Measurements from ENCODE around the gene TBC1D22B. TPM values are rescaled to one million over a fixed set of nuclear protein-coding genes. Genes with fewer than 3 reads are reported as not detected.

Gene TBC1D22B
- polyA plus RNA-seq, 3 donors = 3.9 to 5.0 (median 4.9) TPM

DNA sequence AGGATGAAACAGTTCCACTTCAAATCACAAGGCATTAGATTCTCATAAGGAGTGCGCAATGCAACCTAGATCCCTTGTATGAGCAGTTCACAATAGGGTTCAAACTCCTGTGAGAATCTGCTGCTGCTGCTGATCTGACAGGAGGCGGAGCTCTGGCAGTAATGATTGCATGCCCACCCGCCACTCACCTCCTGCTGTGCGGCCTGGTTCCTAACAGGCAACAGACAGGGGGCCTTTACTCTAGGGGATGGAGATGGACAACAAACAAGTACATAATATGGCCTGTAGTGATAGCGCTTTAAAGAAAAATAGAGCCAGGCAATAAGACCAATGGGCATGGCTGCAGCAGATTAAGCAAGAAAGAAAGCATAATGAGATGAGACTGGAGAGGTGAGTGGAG lies 2.7 kb upstream of the TBC1D22B start:
- Mint-ChIP-seq H3K4me1 (peaks cover 32% of the 10 kb centered on the region), H3K27me3 (ENCODE audit: low read depth in 3 of 3) (peaks cover 0 to 3% (median 1%) of the 10 kb centered on the region in 3 donors), H3K4me3 (no peak overlapping the region), H3K9me3 (no peaks in the 10 kb centered on the region), H3K36me3 (no peaks in the 10 kb centered on the region), H3K27ac (no peak overlapping the region)
- Histone ChIP-seq H3K4me2 (replicated peaks; ENCODE audit: extremely low read depth, low read length, poor library complexity, severe bottlenecking) (no peak overlapping the region), H3K27ac (ENCODE audit: low read depth in 1 of 2, low read length in 2 of 2) (no peak overlapping the region), H3K4me3 (replicated peaks in 1 of 3; ENCODE audit: low read depth in 2 of 3, low read length in 3 of 3) (no peak overlapping the region), H3K9ac (ENCODE audit: insufficient read depth, low read length, poor library complexity, severe bottlenecking) (no peak overlapping the region), H3K9me3 (replicated peaks in 1 of 2; ENCODE audit: control insufficient read depth in 1 of 2, insufficient read depth in 1 of 2, low read length in 2 of 2) (no peaks in the 10 kb centered on the region), H3K79me2 (ENCODE audit: insufficient read depth, low read length) (peaks cover 23% of the 10 kb centered on the region), H3K4me1 (ENCODE audit: control insufficient read depth in 1 of 2, insufficient read depth in 2 of 2, low read length in 2 of 2) (peaks cover 24 to 31% of the 10 kb centered on the region in 2 donors), H3K27me3 (ENCODE audit: control insufficient read depth in 2 of 2, insufficient read depth in 2 of 2, low read length in 2 of 2) (no peaks in the 10 kb centered on the region), H3K36me3 (replicated peaks in 1 of 2; ENCODE audit: control insufficient read depth in 1 of 2, insufficient read depth in 2 of 2, low read length in 2 of 2) (no peaks in the 10 kb centered on the region), H4K20me1 (ENCODE audit: insufficient read depth, low read length) (no peaks in the 10 kb centered on the region), H2AFZ (ENCODE audit: insufficient read depth, low read depth, low read length, poor library complexity, severe bottlenecking) (no peak overlapping the region)
- WGBS (ENCODE audit: insufficient coverage) = 96% methylated on average over 5 of the region's 5 CpGs
- intact Hi-C loops (cut with micrococcal nuclease) = no loop called here
- no peak for DNase-seq
- no peak for TF ChIP-seq CTCF (IDR thresholded peaks at IDR 0.05)

- DNase-seq = peak; percentile 48 to 82 (median 79)
- peak overlapping the region; percentile 60 to 92 for H3K4me3 Mint-ChIP-seq
- H3K79me2 ChIP-seq (ENCODE audit: insufficient read depth, low read length) = peaks cover 43% of the 10 kb centered on the region
- H3K4me2 ChIP-seq (replicated peaks; ENCODE audit: extremely low read depth, low read length, poor library complexity, severe bottlenecking) = peak overlapping the region; percentile 77
- H3K36me3 ChIP-seq (replicated peaks in 1 of 2; ENCODE audit: control insufficient read depth in 1 of 2, insufficient read depth in 2 of 2, low read length in 2 of 2) = no peaks in the 10 kb centered on the region
- no peaks in the 10 kb centered on the region for H3K27me3 ChIP-seq (ENCODE audit: control insufficient read depth in 2 of 2, insufficient read depth in 2 of 2, low read length in 2 of 2)
- no CpG with 5 or more reads among the region's 12 CpGs for WGBS (ENCODE audit: insufficient coverage)
- H3K9me3 Mint-ChIP-seq = no peaks in the 10 kb centered on the region
- no peaks in the 10 kb centered on the region for H4K20me1 ChIP-seq (ENCODE audit: insufficient read depth, low read length)
- TF ChIP-seq CTCF (IDR thresholded peaks at IDR 0.05) = no peak
- H3K27ac Mint-ChIP-seq = peak overlapping the region; percentile 89 to 97 (median 96)
- H2AFZ ChIP-seq (ENCODE audit: insufficient read depth, low read depth, low read length, poor library complexity, severe bottlenecking) = peak overlapping the region; percentile 88
- H3K4me3 ChIP-seq (replicated peaks in 1 of 3; ENCODE audit: low read depth in 2 of 3, low read length in 3 of 3) = peak overlapping the region; percentile 51 to 90 (median 68)
- H3K27ac ChIP-seq (ENCODE audit: low read depth in 1 of 2, low read length in 2 of 2) = peak overlapping the region in 1 of 2 donors; percentile 92
- no peak overlapping the region for H3K9ac ChIP-seq (ENCODE audit: insufficient read depth, low read length, poor library complexity, severe bottlenecking)
- intact Hi-C loops (cut with micrococcal nuclease) = no loop called here
- H3K27me3 Mint-ChIP-seq (ENCODE audit: low read depth in 3 of 3) = peaks cover 0 to 3% (median 1%) of the 10 kb centered on the region in 3 donors
- peaks cover 0 to 3% of the 10 kb centered on the region in 2 donors for H3K36me3 Mint-ChIP-seq
- H3K4me1 Mint-ChIP-seq = peaks cover 43% of the 10 kb centered on the region
- peaks cover 26 to 33% of the 10 kb centered on the region in 2 donors for H3K4me1 ChIP-seq (ENCODE audit: control insufficient read depth in 1 of 2, insufficient read depth in 2 of 2, low read length in 2 of 2)
- no peaks in the 10 kb centered on the region for H3K9me3 ChIP-seq (replicated peaks in 1 of 2; ENCODE audit: control insufficient read depth in 1 of 2, insufficient read depth in 1 of 2, low read length in 2 of 2)
These were observed 766 bp upstream of the TBC1D22B start for GRCh38 chr6:37256692-37257319.
